Mucosa of descending colon (tissue), 3 donors: Measurements from ENCODE around the gene OFD1. TPM values are rescaled to one million over a fixed set of nuclear protein-coding genes. Genes with fewer than 3 reads are reported as not detected.
A peak's percentile ranks its signal among the peaks of the same experiment; 100 is the strongest.

ENCODE experiments used
- ATAC-seq: fragments of 200-7000 bp; cut with Tn5 transposase; one replicate; pipeline ENCODE4 v1.9.1; 2020; ENCODE audit warnings: mild to moderate bottlenecking, moderate library complexity
- DNase-seq, 3 donors: peaks; one replicate each; pipeline ENCODE4 v3.0.0-alpha.2; 2020
- H3K36me3 ChIP-seq: fragments of 200-600 bp; one replicate; pipeline ENCODE4 v1.8.0; 2021; ENCODE audit warnings: low read depth, mild to moderate bottlenecking
- H3K4me1 ChIP-seq: fragments of 200-600 bp; one replicate; pipeline ENCODE4 v1.8.0; 2021; ENCODE audit warnings: low read depth, mild to moderate bottlenecking
- H3K4me3 ChIP-seq: fragments of 200-600 bp; one replicate; pipeline ENCODE4 v1.8.0; 2021; ENCODE audit warnings: mild to moderate bottlenecking
- H3K9me3 ChIP-seq: fragments of 200-600 bp; one replicate; pipeline ENCODE4 v1.8.0; 2021; ENCODE audit warnings: mild to moderate bottlenecking
- intact Hi-C, 2 donors: fragments of 100-400 bp; cut with DNase I in 1 of 2; cut with micrococcal nuclease in 1 of 2; formaldehyde crosslinking; loops; one replicate each; pipeline versions ENCODE4 v1.11.0 to v1.11.1; 2022; cut with DNase I, micrococcal nuclease
- total RNA-seq, 3 donors: library from RNA; stranded (reverse); fragmentation: NEBNext Ultra II Directional in 2 of 3; extraction: Animal tissue kit (Norgen Biotek cat#: 25700) in 2 of 3; gene quantifications; one replicate each; pipeline versions ENCODE4 v1.2.1 to v1.2.4, GENCODE V29; 2021 to 2023
- TF ChIP-seq, protein P1 (sequence below): fragments of 200-600 bp; IDR thresholded peaks from one replicate; pipeline ENCODE4 v1.8.0; 2022; ENCODE audit warnings: antibody characterized with exemption, mild to moderate bottlenecking
- donor health status: DM: no; HTN: no; CAD: no; lungs with moderate emphysema.
- donor health status: DM: no; HTN: no; CAD: no.
- donor health status: DM: no; HTN: yes; CAD: no.

OFD1 gene
- total RNA-seq, 3 donors from 2014 or later: 26.0 to 49.4 (median 32.6) TPM

DNA sequence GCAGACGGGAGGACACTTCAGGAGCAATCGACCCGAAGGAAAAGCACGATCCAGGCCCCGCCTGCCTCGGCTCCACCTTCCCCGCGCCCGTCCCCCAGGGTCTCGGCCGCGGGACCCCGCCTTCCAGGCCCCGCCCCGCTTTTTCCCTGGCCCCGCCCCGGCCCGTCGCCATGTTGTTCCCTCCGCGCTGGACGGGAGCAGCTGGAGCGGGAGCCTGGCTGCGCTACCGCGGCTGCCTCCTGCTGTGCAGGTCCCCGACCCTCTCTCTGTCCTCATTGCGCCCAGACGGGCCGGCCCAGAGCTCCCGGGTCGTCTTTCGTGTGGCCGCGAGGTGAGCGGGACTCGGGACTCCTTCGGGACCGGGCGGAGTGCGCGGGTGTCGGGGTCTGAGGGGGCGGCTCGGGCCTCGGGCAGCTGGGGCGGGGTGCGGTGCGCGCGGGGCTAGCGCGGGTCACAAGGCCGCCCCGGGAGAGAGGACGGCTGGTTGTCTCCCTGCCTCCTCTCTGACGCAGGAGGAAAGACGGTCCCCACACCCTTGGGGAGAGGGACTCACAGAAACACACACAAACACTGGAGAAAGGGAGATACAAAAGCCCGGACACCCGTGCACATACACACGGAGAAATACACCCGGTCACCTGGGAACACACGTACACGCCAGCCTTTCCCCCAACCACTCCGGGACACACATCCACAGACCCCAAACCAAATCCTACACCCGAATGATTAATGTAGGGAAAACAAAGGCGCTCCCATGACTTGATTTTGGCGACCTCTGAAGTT, 45.4 kb upstream of the OFD1 start, which contains the start of gene RAB9A:
RAB9A (plus strand) TSS at position 171 of the 783 bp plus-strand sequence. CDS start 19,619 bp downstream, outside the sequence.
- intact Hi-C loops: no loop called here
- TF ChIP-seq, protein P1, sequence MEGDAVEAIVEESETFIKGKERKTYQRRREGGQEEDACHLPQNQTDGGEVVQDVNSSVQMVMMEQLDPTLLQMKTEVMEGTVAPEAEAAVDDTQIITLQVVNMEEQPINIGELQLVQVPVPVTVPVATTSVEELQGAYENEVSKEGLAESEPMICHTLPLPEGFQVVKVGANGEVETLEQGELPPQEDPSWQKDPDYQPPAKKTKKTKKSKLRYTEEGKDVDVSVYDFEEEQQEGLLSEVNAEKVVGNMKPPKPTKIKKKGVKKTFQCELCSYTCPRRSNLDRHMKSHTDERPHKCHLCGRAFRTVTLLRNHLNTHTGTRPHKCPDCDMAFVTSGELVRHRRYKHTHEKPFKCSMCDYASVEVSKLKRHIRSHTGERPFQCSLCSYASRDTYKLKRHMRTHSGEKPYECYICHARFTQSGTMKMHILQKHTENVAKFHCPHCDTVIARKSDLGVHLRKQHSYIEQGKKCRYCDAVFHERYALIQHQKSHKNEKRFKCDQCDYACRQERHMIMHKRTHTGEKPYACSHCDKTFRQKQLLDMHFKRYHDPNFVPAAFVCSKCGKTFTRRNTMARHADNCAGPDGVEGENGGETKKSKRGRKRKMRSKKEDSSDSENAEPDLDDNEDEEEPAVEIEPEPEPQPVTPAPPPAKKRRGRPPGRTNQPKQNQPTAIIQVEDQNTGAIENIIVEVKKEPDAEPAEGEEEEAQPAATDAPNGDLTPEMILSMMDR: no peak
- peak within 1 kb of the TSS; percentile 63 for H3K4me3 ChIP-seq

GRCh38 chrX:13689741-13690211, 44.8 kb upstream of the OFD1 start:
- Histone ChIP-seq H3K4me1 (peaks cover 16% of the 10 kb centered on the region), H3K4me3 (peak overlapping the region; percentile 63), H3K9me3 (no peaks in the 10 kb centered on the region), H3K36me3 (no peaks in the 10 kb centered on the region)
- TF ChIP-seq, protein P1: no peak
- ATAC-seq (no peak), DNase-seq (no peak)
- intact Hi-C loops: no loop called here

More for the DNA sequence above, 45.4 kb upstream of the OFD1 start, which contains the start of gene RAB9A:
- DNase-seq (peak; percentile 89 to 93 (median 90)), ATAC-seq (peak; percentile 98)
- no peaks in the 10 kb centered on the region for H3K36me3 ChIP-seq
- H3K9me3 ChIP-seq: no peaks in the 10 kb centered on the region
- H3K4me1 ChIP-seq: peaks cover 13% of the 10 kb centered on the region

GRCh38 chrX:13690836-13691235, 43.7 kb upstream of the OFD1 start:
- ATAC-seq (no peak), DNase-seq (no peak)
- no peaks in the 10 kb centered on the region for H3K9me3 ChIP-seq
- peaks cover 18% of the 10 kb centered on the region for H3K4me1 ChIP-seq
- intact Hi-C loops: no loop called here
- no peak overlapping the region for H3K4me3 ChIP-seq
- TF ChIP-seq, protein P1: no peak
- no peaks in the 10 kb centered on the region for H3K36me3 ChIP-seq

DNA sequence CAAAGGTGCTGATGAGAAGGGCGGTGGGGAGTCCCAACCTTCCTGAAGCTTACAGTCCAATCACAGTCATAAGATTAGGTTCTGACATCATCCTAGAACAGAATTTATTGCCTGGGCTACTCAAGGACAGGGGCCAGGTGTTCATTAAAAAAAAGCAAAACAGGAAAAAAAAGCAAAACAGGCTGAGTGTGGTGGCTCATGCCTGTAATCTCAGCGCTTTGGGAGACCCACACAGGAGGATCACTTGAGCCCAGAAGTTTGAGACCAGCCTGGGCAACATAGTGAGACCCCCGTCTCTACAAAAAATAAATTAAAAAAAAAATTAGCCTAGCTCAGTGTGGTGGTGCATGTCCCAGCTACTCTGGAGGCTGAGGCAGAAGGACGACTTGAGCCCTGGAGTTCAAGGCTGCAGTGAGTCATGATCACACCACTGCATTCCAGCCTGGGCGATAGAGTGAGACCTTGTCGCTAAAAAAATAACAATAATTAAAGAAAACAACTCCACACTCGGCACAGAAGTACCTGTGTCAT, 42.6 kb upstream of the OFD1 start:
- Histone ChIP-seq H3K4me1 (peaks cover 18% of the 10 kb centered on the region), H3K4me3 (no peak overlapping the region), H3K36me3 (no peaks in the 10 kb centered on the region), H3K9me3 (no peaks in the 10 kb centered on the region)
- DNase-seq (no peak), ATAC-seq (no peak)
- TF ChIP-seq, protein P1: no peak
- intact Hi-C loops: no loop called here

DNA sequence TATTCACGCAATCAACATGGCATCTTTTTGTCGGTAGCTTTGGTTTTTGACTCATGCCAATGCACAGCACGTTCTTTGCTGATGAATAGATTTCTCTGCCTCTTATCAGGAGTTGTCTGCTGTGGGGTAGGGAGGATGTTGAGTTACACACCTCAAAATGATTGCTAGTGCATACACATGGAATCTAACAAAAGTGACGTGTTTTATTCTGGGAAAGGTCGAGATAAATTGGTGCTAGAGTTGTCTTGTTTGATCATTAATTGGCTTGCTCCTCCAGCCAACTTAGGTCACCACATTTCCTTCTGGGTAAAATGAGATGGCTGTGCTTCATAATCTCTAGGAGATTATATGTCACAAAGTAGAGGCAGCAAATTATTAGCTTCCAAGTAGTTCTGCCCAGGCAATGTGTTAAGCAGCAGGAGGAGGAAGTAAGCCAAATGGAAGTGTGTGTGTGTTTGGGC, 41.7 kb upstream of the OFD1 start:
- no peak for DNase-seq
- intact Hi-C loops: no loop called here
- H3K4me1 ChIP-seq: peaks cover 18% of the 10 kb centered on the region
- no peak overlapping the region for H3K4me3 ChIP-seq
- ATAC-seq: no peak
- no peaks in the 10 kb centered on the region for H3K9me3 ChIP-seq
- no peaks in the 10 kb centered on the region for H3K36me3 ChIP-seq
- TF ChIP-seq, protein P1: no peak
